CD4-positive, alpha-beta T cell treated with Interleukin-6 at 100 ng/mL for 8 hours (primary cell): ENCODE results near the gene SSX2IP.
"Not testable (repeated sequence)": the region's sequence is repeated elsewhere in the genome, so short reads cannot be mapped to it uniquely, and the experiment has no call there.

Experiments
- DNase-seq: peaks from one replicate; pipeline ENCODE4 v3.0.0-alpha.2; 2020; ENCODE audit warnings: mixed read lengths, low spot score

The SSX2IP gene

GRCh38 chr1:84619383-84620102 lies 70.7 kb downstream of the SSX2IP start:
- no peak for DNase-seq

DNA sequence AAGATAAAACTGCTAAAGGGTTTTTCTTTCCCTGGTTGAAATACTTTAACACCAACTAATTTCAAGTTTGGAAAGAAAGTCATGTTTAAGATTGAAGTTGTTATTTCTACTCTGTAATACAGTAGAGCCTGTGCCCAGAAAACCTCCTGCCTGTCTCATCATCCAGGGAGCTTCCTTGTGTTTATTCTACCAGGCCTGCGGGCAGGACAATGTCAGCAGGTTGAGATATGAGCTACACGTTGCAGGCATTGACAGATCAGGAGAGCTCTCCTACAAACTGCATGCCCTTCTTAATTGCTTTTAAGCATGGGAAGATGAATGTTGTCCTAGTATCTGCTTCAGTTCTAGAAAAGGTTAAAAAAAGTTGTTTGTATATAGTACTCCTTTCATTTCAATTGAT lies 72.9 kb downstream of the SSX2IP start:
- DNase-seq, result no peak

DNA sequence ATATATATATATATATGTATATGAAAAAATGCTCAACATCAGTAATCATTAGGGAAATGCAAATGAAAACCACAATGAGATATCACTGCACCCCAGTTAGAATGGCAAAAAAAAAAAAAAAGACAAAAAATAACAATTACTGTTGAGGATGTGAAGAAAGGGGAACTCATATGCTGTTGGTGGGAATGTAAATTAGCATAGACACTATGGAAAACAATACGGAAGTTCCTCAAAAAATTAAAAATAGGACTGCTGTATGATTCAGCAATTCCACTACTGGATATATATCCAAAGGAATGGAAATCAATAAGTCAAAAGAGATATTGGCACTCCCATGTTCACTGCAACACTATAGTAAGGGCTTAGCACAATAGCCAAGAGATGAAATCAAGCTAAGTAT lies 74.5 kb downstream of the SSX2IP start:
- DNase-seq, result no peak

DNA sequence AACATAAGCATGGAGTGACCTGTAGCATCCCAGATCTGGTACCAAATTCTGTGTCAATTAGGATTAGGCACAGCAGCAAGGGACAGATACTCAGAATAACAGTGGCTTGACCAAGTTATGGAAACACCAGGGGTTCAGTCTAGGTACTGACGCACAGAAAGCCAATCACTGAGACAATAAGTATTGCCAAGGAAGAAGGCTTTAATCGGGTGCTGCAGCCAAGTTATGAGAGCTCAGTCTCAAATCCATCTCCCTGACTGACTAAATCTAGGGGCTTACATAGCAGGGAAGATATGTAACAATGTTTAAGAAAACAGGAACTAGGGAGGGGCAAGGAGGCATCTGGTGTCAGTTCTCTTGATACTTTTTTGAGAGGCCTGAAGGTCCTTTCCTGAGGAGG lies 76.4 kb downstream of the SSX2IP start:
- DNase-seq, result no peak

GRCh38 chr1:84613026-84613425 lies 77.2 kb downstream of the SSX2IP start:
- no peak for DNase-seq

DNA sequence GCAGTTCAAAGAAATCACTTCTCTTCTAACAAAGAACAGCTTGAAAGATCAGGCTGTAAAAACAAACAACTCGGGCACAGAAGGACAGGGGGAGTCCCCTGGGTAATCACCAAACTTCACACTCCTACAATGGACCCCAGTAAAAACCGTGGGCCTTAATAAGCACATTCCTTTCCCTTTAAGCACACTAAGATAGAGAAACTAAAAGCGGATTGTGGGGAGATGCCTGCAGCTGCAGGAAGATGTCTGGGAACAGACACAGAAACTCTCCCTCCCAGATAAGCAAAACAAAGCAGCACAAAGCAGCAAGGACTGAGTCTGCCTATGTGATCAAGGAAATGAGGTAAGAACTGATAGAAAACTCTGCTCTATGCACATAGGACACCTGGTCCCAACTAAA lies 78.5 kb downstream of the SSX2IP start:
- DNase-seq, result no peak

GRCh38 chr1:84611091-84611490 lies 79.2 kb downstream of the SSX2IP start:
- no peak for DNase-seq

DNA sequence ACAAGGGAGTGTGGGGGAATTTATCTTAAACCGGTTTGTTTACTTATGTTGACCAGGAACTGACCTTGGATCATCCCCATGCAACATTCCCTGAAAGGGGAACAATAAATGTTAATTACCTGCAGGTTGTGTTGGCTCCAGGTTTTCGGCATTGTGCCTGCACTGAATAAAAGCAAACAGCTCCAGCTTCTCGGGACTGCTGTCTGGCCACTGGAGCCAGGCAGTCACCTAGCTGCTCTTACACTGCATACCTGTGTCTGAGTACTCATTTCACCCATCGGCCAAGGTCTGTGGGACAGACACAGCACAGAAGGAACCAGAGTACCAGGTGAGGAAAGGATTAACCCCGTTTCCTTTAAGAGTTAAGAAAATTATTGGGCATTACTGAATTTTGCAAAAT lies 83.3 kb downstream of the SSX2IP start:
- DNase-seq, result no peak

GRCh38 chr1:84605157-84605556 lies 85.1 kb downstream of the SSX2IP start:
- no peak for DNase-seq

GRCh38 chr1:84603941-84604830 lies 86.1 kb downstream of the SSX2IP start:
- DNase-seq, result no peak

- no peak for DNase-seq
Measured at GRCh38 chr1:84603223-84603622, 87.0 kb downstream of the SSX2IP start.

DNA sequence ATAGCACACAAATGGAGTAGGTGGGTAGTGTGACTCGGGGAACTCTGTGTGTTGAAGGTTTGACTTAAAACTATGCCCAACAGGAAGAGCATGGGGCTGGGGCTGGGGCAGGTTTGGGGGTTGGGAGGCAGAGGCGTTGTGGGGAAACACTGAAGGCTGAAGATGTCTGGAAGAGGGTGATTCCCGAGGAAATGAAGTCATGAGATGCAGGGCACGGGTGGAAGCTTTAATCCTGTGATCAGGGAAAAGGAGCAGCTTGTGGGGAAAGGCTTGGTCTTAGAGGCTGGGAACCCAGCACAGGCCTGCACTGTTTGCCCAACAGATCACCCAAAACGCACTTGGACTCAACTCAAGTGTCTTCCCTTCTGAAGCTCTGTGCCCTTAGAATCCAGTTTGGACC lies 89.5 kb downstream of the SSX2IP start:
- DNase-seq, result no peak

GRCh38 chr1:84598846-84599741 lies 91.2 kb downstream of the SSX2IP start:
- no peak for DNase-seq

GRCh38 chr1:84598418-84598817 lies 91.8 kb downstream of the SSX2IP start:
- DNase-seq, result no peak

DNA sequence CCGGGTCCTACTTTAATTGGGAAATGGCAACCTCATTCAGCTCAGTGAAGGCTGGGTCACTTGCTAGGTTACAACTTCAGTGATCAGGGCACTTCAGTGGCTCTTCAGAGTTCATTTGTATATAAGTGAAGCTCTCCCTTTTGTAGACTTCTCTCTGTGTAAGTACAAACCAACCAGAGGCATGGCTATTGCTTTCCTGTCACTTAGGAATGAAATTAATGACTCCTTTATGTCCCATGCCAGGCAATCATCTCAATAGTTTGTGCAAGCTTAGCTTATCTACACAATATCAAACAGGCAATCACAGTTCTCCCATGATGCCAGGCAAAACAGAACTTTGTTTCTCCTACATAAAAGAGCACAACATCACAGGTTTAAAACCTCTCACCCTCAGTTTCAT lies 93.2 kb downstream of the SSX2IP start:
- DNase-seq, result no peak

- not testable (repeated sequence) for DNase-seq
Measured at GRCh38 chr1:84594959-84595358, 95.3 kb downstream of the SSX2IP start.
